ENCODE measurements around the gene LRTM2.

LRTM2 gene

GRCh38 chr12:1820191-1820895, at the start of gene LRTM2:
LRTM2 (plus strand) TSS chr12:1820565; CDS start chr12:1828149, 7,584 bp downstream.
- no peak for DNase-seq (ENCODE audit: extremely low read depth, low read depth)
- TF ChIP-seq, protein P1, sequence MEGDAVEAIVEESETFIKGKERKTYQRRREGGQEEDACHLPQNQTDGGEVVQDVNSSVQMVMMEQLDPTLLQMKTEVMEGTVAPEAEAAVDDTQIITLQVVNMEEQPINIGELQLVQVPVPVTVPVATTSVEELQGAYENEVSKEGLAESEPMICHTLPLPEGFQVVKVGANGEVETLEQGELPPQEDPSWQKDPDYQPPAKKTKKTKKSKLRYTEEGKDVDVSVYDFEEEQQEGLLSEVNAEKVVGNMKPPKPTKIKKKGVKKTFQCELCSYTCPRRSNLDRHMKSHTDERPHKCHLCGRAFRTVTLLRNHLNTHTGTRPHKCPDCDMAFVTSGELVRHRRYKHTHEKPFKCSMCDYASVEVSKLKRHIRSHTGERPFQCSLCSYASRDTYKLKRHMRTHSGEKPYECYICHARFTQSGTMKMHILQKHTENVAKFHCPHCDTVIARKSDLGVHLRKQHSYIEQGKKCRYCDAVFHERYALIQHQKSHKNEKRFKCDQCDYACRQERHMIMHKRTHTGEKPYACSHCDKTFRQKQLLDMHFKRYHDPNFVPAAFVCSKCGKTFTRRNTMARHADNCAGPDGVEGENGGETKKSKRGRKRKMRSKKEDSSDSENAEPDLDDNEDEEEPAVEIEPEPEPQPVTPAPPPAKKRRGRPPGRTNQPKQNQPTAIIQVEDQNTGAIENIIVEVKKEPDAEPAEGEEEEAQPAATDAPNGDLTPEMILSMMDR (IDR thresholded peaks at IDR 0.05; ENCODE audit: low read depth, low read length), result no peak

- DNase-seq (ENCODE audit: extremely low read depth, low read depth), result no peak
- TF ChIP-seq, protein P1 (IDR thresholded peaks at IDR 0.05; ENCODE audit: low read depth, low read length), result no peak
Observed at GRCh38 chr12:1773937-1774655, 46.3 kb upstream of the LRTM2 start.

DNA sequence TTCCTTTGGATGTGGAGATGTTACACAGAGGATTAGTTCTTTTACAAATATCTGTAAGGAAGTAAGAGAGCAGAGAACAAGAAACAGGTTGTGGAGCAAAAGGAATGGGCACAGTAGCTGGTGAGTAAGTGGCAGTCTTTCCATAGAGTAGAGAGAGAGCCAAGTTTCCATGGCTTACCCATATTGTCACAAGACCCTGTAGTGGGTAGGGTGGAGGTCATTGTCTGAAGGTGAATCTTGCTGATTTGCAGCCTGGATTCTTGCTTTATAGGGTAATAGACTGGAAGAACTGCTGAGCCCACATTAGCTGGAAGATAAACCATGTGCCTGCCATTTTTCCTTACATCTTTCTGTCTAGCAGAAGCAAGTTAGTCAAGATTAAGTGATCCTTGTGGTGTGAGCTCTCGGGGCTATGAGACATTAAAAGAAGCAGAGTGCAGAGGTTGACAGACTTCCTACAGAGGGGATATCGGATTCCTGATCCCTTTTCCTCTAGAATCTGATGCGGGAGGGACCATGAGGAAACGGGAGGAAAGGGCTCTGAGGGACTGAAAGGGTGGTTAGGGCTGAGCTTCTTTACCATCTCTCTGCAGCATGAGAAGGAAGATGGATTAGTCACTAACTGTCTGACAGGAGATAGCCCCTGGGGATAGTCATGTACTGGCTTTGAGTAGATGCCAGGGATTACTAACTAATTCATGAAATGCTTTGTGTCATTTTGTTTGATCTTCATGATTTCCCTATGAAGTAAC, 44.0 kb upstream of the LRTM2 start:
- TF ChIP-seq, protein P1 (IDR thresholded peaks at IDR 0.05; ENCODE audit: low read depth, low read length), result no peak
- DNase-seq (ENCODE audit: extremely low read depth, low read depth), result no peak

GRCh38 chr12:1777798-1778197, 42.6 kb upstream of the LRTM2 start:
- TF ChIP-seq, protein P1 (IDR thresholded peaks at IDR 0.05; ENCODE audit: low read depth, low read length), result no peak
- DNase-seq (ENCODE audit: extremely low read depth, low read depth), result no peak

DNA sequence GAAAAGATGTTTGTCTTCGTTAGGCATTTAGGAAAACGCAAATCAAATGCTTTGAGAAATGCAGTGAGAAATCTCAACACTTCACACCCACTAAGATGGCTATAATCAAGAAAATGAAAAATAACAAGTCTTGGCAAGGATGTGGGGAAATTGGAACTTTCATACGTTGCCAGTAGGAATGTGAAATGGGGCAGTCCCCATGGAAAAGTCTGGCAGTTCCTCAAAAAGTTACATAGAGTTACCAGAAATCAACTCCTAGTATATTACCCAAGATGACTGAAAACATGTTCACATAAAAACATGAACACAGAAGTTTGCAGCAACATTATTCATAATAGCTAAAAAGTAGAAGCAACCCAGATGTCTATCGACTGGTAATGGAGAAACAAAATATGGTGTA, 41.5 kb upstream of the LRTM2 start:
- TF ChIP-seq, protein P1 (IDR thresholded peaks at IDR 0.05; ENCODE audit: low read depth, low read length), result no peak
- DNase-seq (ENCODE audit: extremely low read depth, low read depth), result no peak

- TF ChIP-seq, protein P1 (IDR thresholded peaks at IDR 0.05; ENCODE audit: low read depth, low read length), result no peak
Observed at GRCh38 chr12:1779783-1780182, 40.6 kb upstream of the LRTM2 start.

DNA sequence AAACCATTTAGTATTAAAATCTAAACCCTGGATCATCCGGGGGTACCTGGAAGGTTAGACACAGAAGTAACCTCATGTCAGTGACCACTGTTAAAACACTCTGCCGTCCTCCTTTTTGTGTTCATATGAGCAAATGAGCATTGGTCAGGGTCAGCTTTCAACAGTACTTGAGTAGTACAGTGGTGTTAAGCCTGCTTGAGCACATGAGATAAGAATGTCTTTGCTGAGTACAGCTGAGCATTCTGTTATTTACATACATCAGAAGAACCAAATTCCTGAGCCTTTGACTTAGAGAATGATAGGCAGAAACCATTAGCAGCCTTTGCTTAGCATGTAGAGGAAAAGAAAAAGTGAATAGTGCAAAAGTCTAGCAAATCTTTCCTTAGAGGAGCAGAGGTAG, 38.6 kb upstream of the LRTM2 start:
- TF ChIP-seq, protein P1 (IDR thresholded peaks at IDR 0.05; ENCODE audit: low read depth, low read length), result no peak
- DNase-seq (ENCODE audit: extremely low read depth, low read depth), result no peak

More at GRCh38 chr12:1779783-1780182, 40.6 kb upstream of the LRTM2 start:
- no peak for DNase-seq (ENCODE audit: extremely low read depth, low read depth)
